Keratinocyte (primary cell): ENCODE measurements around the gene FNBP1. TPM values are rescaled to one million over a fixed set of nuclear protein-coding genes. Genes with fewer than 3 reads are reported as not detected.

Source experiments
- DNase-seq: peaks from one replicate; pipeline ENCODE4 v3.0.0-alpha.2; 2011; ENCODE audit warnings: low read depth, missing footprints, low spot score
- FAIRE-seq: peaks from 2 replicates; lab custom pipeline; 2011; peaks lifted over from hg19 to GRCh38; lab: Jason Lieb, UNC
- H2AFZ ChIP-seq: 2 replicates; pipeline ENCODE4 v1.6.0; 2012; ENCODE audit warnings: low read length, control low read depth, inconsistent platforms; ENCODE audit not compliant: control insufficient read depth
- H3K27ac ChIP-seq: 2 replicates; pipeline ENCODE4 v1.5.1; 2011; ENCODE audit warnings: low read length; ENCODE audit not compliant: control insufficient read depth, insufficient read depth
- H3K27me3 ChIP-seq: 3 replicates; pipeline ENCODE4 v1.6.0; 2011; ENCODE audit warnings: low read length; ENCODE audit not compliant: control insufficient read depth, insufficient read depth; ENCODE audit errors: extremely low read depth
- H3K36me3 ChIP-seq, 2 experiments: 2 replicates in 1 of 2; 3 replicates in 1 of 2; pipeline ENCODE4 v1.5.1; 2011; ENCODE audit warnings: low read length in 2 of 2, mild to moderate bottlenecking in 1 of 2; ENCODE audit not compliant: control insufficient read depth in 2 of 2, insufficient read depth in 2 of 2; ENCODE audit errors: extremely low read depth in 1 of 2
- H3K4me1 ChIP-seq: 3 replicates; pipeline ENCODE4 v1.5.1; 2011; ENCODE audit warnings: low read length; ENCODE audit not compliant: control insufficient read depth, insufficient read depth; ENCODE audit errors: extremely low read depth
- H3K4me2 ChIP-seq: 3 replicates; pipeline ENCODE4 v1.6.0; 2011; ENCODE audit warnings: low read depth, low read length; ENCODE audit not compliant: control insufficient read depth, insufficient read depth; ENCODE audit errors: extremely low read depth
- H3K4me3 ChIP-seq, 3 experiments: fragments of 200-600 bp in 1 of 3; sonication (generic) in 1 of 3; 2 replicates in 2 of 3; 3 replicates in 1 of 3; pipeline ENCODE4 v1.5.1; 2011 to 2016; ENCODE audit warnings: low read length in 3 of 3, mild to moderate bottlenecking in 3 of 3, control low read depth in 2 of 3, inconsistent platforms in 1 of 3, low read depth in 1 of 3, mixed read lengths in 1 of 3, mixed run types in 1 of 3, moderate library complexity in 1 of 3; ENCODE audit not compliant: control insufficient read depth in 2 of 3, insufficient read depth in 2 of 3; ENCODE audit errors: extremely low read depth in 1 of 3
- H3K79me2 ChIP-seq: 2 replicates; pipeline ENCODE4 v1.6.0; 2012; ENCODE audit warnings: low read length; ENCODE audit not compliant: control insufficient read depth, insufficient read depth
- H3K9ac ChIP-seq: 3 replicates; pipeline ENCODE4 v1.6.0; 2011; ENCODE audit warnings: low read length; ENCODE audit not compliant: control insufficient read depth, insufficient read depth; ENCODE audit errors: extremely low read depth
- H3K9me1 ChIP-seq: 3 replicates; pipeline ENCODE4 v1.6.0; 2011; ENCODE audit warnings: low read length; ENCODE audit not compliant: control insufficient read depth, insufficient read depth; ENCODE audit errors: extremely low read depth
- H3K9me3 ChIP-seq: 2 replicates; pipeline ENCODE4 v1.5.1; 2012; ENCODE audit warnings: low read depth, low read length; ENCODE audit not compliant: control insufficient read depth
- H4K20me1 ChIP-seq: 3 replicates; pipeline ENCODE4 v1.6.0; 2011; ENCODE audit warnings: low read length; ENCODE audit not compliant: control insufficient read depth, insufficient read depth; ENCODE audit errors: extremely low read depth
- CTCF ChIP-seq, 3 experiments: IDR thresholded peaks in 1 of 3; conservative IDR thresholded peaks in 1 of 3; optimal IDR thresholded peaks in 1 of 3; 2 replicates in 2 of 3; 3 replicates in 1 of 3; pipeline versions ENCODE3 to v1.5.1; 2011; ENCODE audit warnings: low read length in 3 of 3, mild to moderate bottlenecking in 3 of 3, moderate library complexity in 2 of 3, control low read depth in 1 of 3, inconsistent platforms in 1 of 3; ENCODE audit not compliant: insufficient read depth in 2 of 3; ENCODE audit errors: extremely low read depth in 1 of 3
- EZH2 ChIP-seq: IDR thresholded peaks from one replicate; pipeline ENCODE4 v1.6.1; 2012; ENCODE audit warnings: inconsistent platforms, mild to moderate bottlenecking, low read length, moderate library complexity
- dilution Hi-C: fragments of 300-500 bp; cut with MboI; formaldehyde crosslinking; loops from one replicate; pipeline ENCODE4 v1.7.0; 2020; ENCODE audit warnings: low sequenced_read_pairs; ENCODE audit not compliant: extremely low pct_ligation_motif_present
- polyA plus RNA-seq, 5 experiments: library from polyadenylated mRNA; depleted of rRNA in 3 of 5; stranded (reverse) in 3 of 5; stranded (forward) in 1 of 5; unstranded in 1 of 5; fragments of >200 nt; gene quantifications; 1 replicate in 1 of 5; 2 replicates in 3 of 5; 3 replicates in 1 of 5; pipeline versions ENCODE4 v1.2.1 to v1.2.3, GENCODE V29; 2011 to 2012; ENCODE audit warnings: missing spikeins in 2 of 5, low read depth in 1 of 5, low replicate concordance in 1 of 5

Gene FNBP1
- polyA plus RNA-seq, 1 donor (not counting 4 experiments of a cell fraction or from before 2014, with no cell fraction given) = 9.6 TPM

GRCh38 chr9:130039528-130040147 lies 3.4 kb downstream of the FNBP1 start:
- DNase-seq (no peak), FAIRE-seq (no peak)
- H2AFZ ChIP-seq = no peak overlapping the region
- H3K79me2 ChIP-seq = peaks cover 33% of the 10 kb centered on the region
- no peaks in the 10 kb centered on the region for H4K20me1 ChIP-seq
- no peaks in the 10 kb centered on the region for H3K9me1 ChIP-seq
- no peaks in the 10 kb centered on the region for H3K36me3 ChIP-seq
- H3K4me1 ChIP-seq = no peaks in the 10 kb centered on the region
- no peak overlapping the region for H3K4me2 ChIP-seq
- H3K9ac ChIP-seq = no peak overlapping the region
- no peaks in the 10 kb centered on the region for H3K27me3 ChIP-seq
- no peak overlapping the region for H3K27ac ChIP-seq
- dilution Hi-C loops = no loop called here
- TF ChIP-seq EZH2 (no peak), CTCF (optimal IDR thresholded peaks at IDR 0.05 in 1 of 3, IDR thresholded peaks at IDR 0.05 in 1 of 3, conservative IDR thresholded peaks at IDR 0.05 in 1 of 3; ENCODE audit: extremely low read depth in 1 of 3, insufficient read depth in 2 of 3, low read length in 3 of 3) (peak in 1 of 3 experiments; percentile 7)
- H3K9me3 ChIP-seq = no peaks in the 10 kb centered on the region
- no peak overlapping the region for H3K4me3 ChIP-seq

- Histone ChIP-seq H3K79me2 (peaks cover 34% of the 10 kb centered on the region), H3K27me3 (no peaks in the 10 kb centered on the region), H3K36me3 (no peaks in the 10 kb centered on the region), H3K9ac (no peak overlapping the region), H3K4me2 (no peak overlapping the region), H2AFZ (no peak overlapping the region), H3K4me1 (peaks cover 3% of the 10 kb centered on the region), H3K9me3 (no peaks in the 10 kb centered on the region), H4K20me1 (no peaks in the 10 kb centered on the region), H3K27ac (no peak overlapping the region), H3K4me3 (no peak overlapping the region), H3K9me1 (no peaks in the 10 kb centered on the region)
- DNase-seq = no peak
- FAIRE-seq = no peak
- TF ChIP-seq EZH2 (no peak), CTCF (optimal IDR thresholded peaks at IDR 0.05 in 1 of 3, IDR thresholded peaks at IDR 0.05 in 1 of 3, conservative IDR thresholded peaks at IDR 0.05 in 1 of 3; ENCODE audit: extremely low read depth in 1 of 3, insufficient read depth in 2 of 3, low read length in 3 of 3) (no peak)
- dilution Hi-C loops = no loop called here
These were observed 6.9 kb downstream of the FNBP1 start for GRCh38 chr9:130036099-130036498.
